HCT116 (cell line): ENCODE data around the gene WSB1. TPM values are rescaled to one million over a fixed set of nuclear protein-coding genes. Genes with fewer than 3 reads are reported as not detected.
A peak's percentile ranks its signal among the peaks of the same experiment; 100 is the strongest.

ENCODE experiments used
- ATAC-seq: fragments of 200-7000 bp; cut with Tn5 transposase; 2 replicates; pipeline ENCODE4 v1.9.1; 2020; ENCODE audit warnings: mild to moderate bottlenecking, moderate library complexity
- BruUV-seq: library from RNA; stranded (reverse); fragments of 400-500 nt; replicated peaks from 2 replicates; lab custom pipeline; 2021; lab: Mats Ljungman, UMichigan
- CTCF ChIA-PET: fragments of 300-600 bp; sonication (Branson Sonifier 250); formaldehyde crosslinking; loops from one replicate; lab custom pipeline; 2021; ENCODE audit warnings: antibody characterized with exemption; lab: Charles Lee
- POLR2A ChIA-PET: fragments of 300-600, 350-600 bp; sonication (Branson Sonifier 250); formaldehyde crosslinking; loops from one replicate; lab custom pipeline; 2021; ENCODE audit warnings: antibody characterized with exemption; lab: Charles Lee
- RAD21 ChIA-PET, 2 experiments: fragments of 300-600 bp; sonication (Branson Sonifier 250); formaldehyde crosslinking; loops; one replicate each; lab custom pipeline; 2023; ENCODE audit warnings: low total read pairs in 2 of 2; ENCODE audit not compliant: uncharacterized antibody in 2 of 2, unreplicated experiment in 2 of 2, low non-redundant PET in 1 of 2; lab: Charles Lee
- DNase-seq: peaks from one replicate; pipeline ENCODE4 v3.0.0-alpha.2; 2010; ENCODE audit warnings: low read depth, low spot score
- H2AFZ ChIP-seq: fragments of 200-600 bp; shearing (Covaris generic), sonication (generic); 2 replicates; pipeline ENCODE4 v1.6.1; 2017; ENCODE audit warnings: low read depth, mixed run types, mixed read lengths, antibody characterized with exemption, low read length; ENCODE audit not compliant: poor library complexity, severe bottlenecking
- H3K27ac ChIP-seq: 2 replicates; pipeline ENCODE4 v1.5.1; 2012; ENCODE audit warnings: low read depth, low read length
- H3K27me3 ChIP-seq: fragments of 200-600 bp; sonication (generic); 2 replicates; pipeline ENCODE4 v1.6.1; 2016; ENCODE audit warnings: mixed run types, low read length, mixed read lengths; ENCODE audit not compliant: insufficient read depth
- H3K36me3 ChIP-seq, 2 experiments: fragments of 200-500 bp in 1 of 2; fragments of 200-600 bp in 1 of 2; sonication (Bioruptor generic) in 1 of 2; sonication (generic) in 1 of 2; 2 replicates each; pipeline versions ENCODE4 v1.5.1 to v1.6.1; 2014 to 2016; ENCODE audit warnings: low read length in 2 of 2, inconsistent platforms in 1 of 2, mixed read lengths in 1 of 2, mixed run types in 1 of 2; ENCODE audit not compliant: insufficient read depth in 2 of 2, control insufficient read depth in 1 of 2
- H3K4me1 ChIP-seq, 2 experiments: fragments of 200-600 bp in 1 of 2; sonication (generic) in 1 of 2; 2 replicates each; pipeline versions ENCODE4 v1.5.1 to v1.6.1; 2012 to 2017; ENCODE audit warnings: low read length in 2 of 2, inconsistent platforms in 1 of 2, mild to moderate bottlenecking in 1 of 2, mixed read lengths in 1 of 2, mixed run types in 1 of 2, moderate library complexity in 1 of 2; ENCODE audit not compliant: insufficient read depth in 2 of 2, control insufficient read depth in 1 of 2
- H3K4me2 ChIP-seq: fragments of 200-600 bp; sonication (generic); 2 replicates; pipeline ENCODE4 v1.6.1; 2017; ENCODE audit warnings: mixed run types, low read length, mixed read lengths
- H3K4me3 ChIP-seq, 2 experiments: fragments of 200-600 bp in 1 of 2; sonication (generic) in 1 of 2; replicated peaks in 1 of 2; 2 replicates each; pipeline ENCODE4 v1.5.1; 2011 to 2016; ENCODE audit warnings: low read length in 2 of 2, control low read depth in 1 of 2, low read depth in 1 of 2, mild to moderate bottlenecking in 1 of 2, mixed read lengths in 1 of 2, mixed run types in 1 of 2
- H3K79me2 ChIP-seq: fragments of 200-600 bp; sonication (generic); 2 replicates; pipeline ENCODE4 v1.6.1; 2017; ENCODE audit warnings: mild to moderate bottlenecking, mixed run types, low read length, moderate library complexity, mixed read lengths; ENCODE audit not compliant: insufficient read depth
- H3K9ac ChIP-seq: fragments of 200-600 bp; sonication (generic); 2 replicates; pipeline ENCODE4 v1.6.1; 2016; ENCODE audit warnings: low read length, mixed read lengths
- H3K9me2 ChIP-seq: fragments of 200-600 bp; sonication (generic), shearing (Covaris generic); 2 replicates; pipeline ENCODE4 v1.6.1; 2017; ENCODE audit warnings: mixed run types, mild to moderate bottlenecking, moderate library complexity; ENCODE audit not compliant: insufficient read depth
- H3K9me3 ChIP-seq, 2 experiments: fragments of 200-500 bp in 1 of 2; fragments of 200-600 bp in 1 of 2; sonication (Bioruptor generic) in 1 of 2; sonication (generic) in 1 of 2; 2 replicates each; pipeline ENCODE4 v1.6.1; 2014 to 2017; ENCODE audit warnings: low read length in 2 of 2, mixed read lengths in 2 of 2, inconsistent platforms in 1 of 2, low read depth in 1 of 2, mild to moderate bottlenecking in 1 of 2, mixed run types in 1 of 2, moderate library complexity in 1 of 2; ENCODE audit not compliant: control insufficient read depth in 1 of 2, insufficient read depth in 1 of 2
- H4K20me1 ChIP-seq: fragments of 200-600 bp; sonication (generic), shearing (Covaris generic); 2 replicates; pipeline ENCODE4 v1.6.1; 2017; ENCODE audit warnings: mixed run types, mild to moderate bottlenecking, moderate library complexity; ENCODE audit not compliant: insufficient read depth
- ATF3 ChIP-seq: IDR thresholded peaks from 2 replicates; pipeline ENCODE4 v1.6.1; 2012
- FOSL1 ChIP-seq: IDR thresholded peaks from 2 replicates; pipeline ENCODE4 v1.6.1; 2012; ENCODE audit warnings: low read depth
- JUND ChIP-seq: IDR thresholded peaks from 2 replicates; pipeline ENCODE4 v1.6.1; 2012
- RAD21 ChIP-seq: IDR thresholded peaks from 2 replicates; pipeline ENCODE4 v1.6.1; 2012; ENCODE audit warnings: low read depth, mild to moderate bottlenecking
- SIN3A ChIP-seq: IDR thresholded peaks from 2 replicates; pipeline ENCODE4 v1.6.1; 2012; ENCODE audit warnings: low read depth
- SP1 ChIP-seq: IDR thresholded peaks from 2 replicates; pipeline ENCODE4 v1.6.1; 2012; ENCODE audit warnings: low read depth
- ZBTB33 ChIP-seq: IDR thresholded peaks from 2 replicates; pipeline ENCODE4 v1.6.1; 2011; ENCODE audit warnings: mild to moderate bottlenecking, low read length, moderate library complexity; ENCODE audit not compliant: insufficient replicate concordance; ENCODE audit errors: extremely low read depth
- ZNF274 ChIP-seq: fragments of 200-500 bp; sonication (Bioruptor generic); IDR thresholded peaks from 2 replicates; pipeline ENCODE4 v1.6.1; 2014; ENCODE audit warnings: mild to moderate bottlenecking, low read depth, low read length, inconsistent platforms
- intact Hi-C: fragments of 100-400 bp; cut with micrococcal nuclease; formaldehyde crosslinking; loops from 2 replicates; pipeline ENCODE4 v1.10.0; 2022
- total RNA-seq: library from RNA; stranded (reverse); gene quantifications from one replicate; pipeline ENCODE4 v1.2.1, GENCODE V29; 2021; ENCODE audit not compliant: unreplicated experiment

The WSB1 gene
- total RNA-seq, 1 experiment from 2014 or later = 88.0 TPM

- ChIA-PET CTCF (interaction anchor here (0.8 to 1.9 kb wide), 5 partner anchors 10 to 261 kb away, joined by 3 to 7 read pairs (median 4); no protein-coding TSS in a partner anchor), POLR2A (interaction anchor here (1.4 to 1.6 kb wide), 3 partner anchors 9 to 45 kb away, joined by 3 to 7 read pairs (median 5); no protein-coding TSS in a partner anchor), RAD21 (no interaction called here)
- ATAC-seq (peak; percentile 98), DNase-seq (peak; percentile 78)
- TF ChIP-seq FOSL1 (peak; percentile 60), JUND (peak; percentile 47; the same call in 1 of the 2 replicates), SP1 (peak; percentile 48), ZBTB33 (no peak)
- H3K9ac ChIP-seq = peak overlapping the region; percentile 48
- H3K36me3 ChIP-seq = no peaks in the 10 kb centered on the region
- H4K20me1 ChIP-seq = no peaks in the 10 kb centered on the region
- BruUV-seq = TSS peak; percentile 37
- no peaks in the 10 kb centered on the region for H3K9me3 ChIP-seq
- no peaks in the 10 kb centered on the region for H3K27me3 ChIP-seq
- intact Hi-C loops = no loop called here
- H3K79me2 ChIP-seq = no peaks in the 10 kb centered on the region
- peak overlapping the region; percentile 28; the same call in 1 of the 2 replicates for H3K27ac ChIP-seq
- no peak overlapping the region for H2AFZ ChIP-seq
- peak overlapping the region; percentile 65 for H3K4me2 ChIP-seq
- H3K4me1 ChIP-seq = peaks cover 10 to 23% of the 10 kb centered on the region in 2 experiments
- peak overlapping the region in 1 of 2 experiments; percentile 19; a peak in 2 of 4 replicates for H3K4me3 ChIP-seq
- H3K9me2 ChIP-seq = no peaks in the 10 kb centered on the region
These were observed 46.1 kb downstream of the WSB1 start for GRCh38 chr17:27339836-27340550.

- POLR2A ChIA-PET = interaction anchor here (1.4 to 1.6 kb wide), 3 partner anchors 9 to 45 kb away, joined by 3 to 7 read pairs (median 5); no protein-coding TSS in a partner anchor
- no peak for TF ChIP-seq SIN3A
- no peak for TF ChIP-seq JUND
- no peak for TF ChIP-seq RAD21
- no peak for TF ChIP-seq ZNF274
- no peak for TF ChIP-seq ATF3
- RAD21 ChIA-PET = no interaction called here
These were observed 46.7 kb downstream of the WSB1 start for GRCh38 chr17:27340575-27340974.

More at GRCh38 chr17:27340575-27340974, 46.7 kb downstream of the WSB1 start:
- no peaks in the 10 kb centered on the region for H3K79me2 ChIP-seq
- intact Hi-C loops = no loop called here
- CTCF ChIA-PET = interaction anchor here (0.8 to 1.9 kb wide), 6 partner anchors 8 to 261 kb away, joined by 3 to 7 read pairs (median 4); no protein-coding TSS in a partner anchor
- H3K9ac ChIP-seq = peak overlapping the region; percentile 48
- H3K9me3 ChIP-seq = no peaks in the 10 kb centered on the region
- H3K4me2 ChIP-seq = peak overlapping the region; percentile 65
- ATAC-seq (peak; percentile 26; the same call in 1 of the 2 replicates), DNase-seq (no peak)
- H3K9me2 ChIP-seq = no peaks in the 10 kb centered on the region
- H3K27ac ChIP-seq = peak overlapping the region; percentile 28; the same call in 1 of the 2 replicates
- no peaks in the 10 kb centered on the region for H3K27me3 ChIP-seq
- H3K4me1 ChIP-seq = peaks cover 10 to 23% of the 10 kb centered on the region in 2 experiments
- H2AFZ ChIP-seq = no peak overlapping the region
- H4K20me1 ChIP-seq = no peaks in the 10 kb centered on the region
- no peak overlapping the region for H3K4me3 ChIP-seq
- no peaks in the 10 kb centered on the region for H3K36me3 ChIP-seq
- BruUV-seq = no TSS peak
